Chondrocyte (in vitro differentiated cells): Measurements from ENCODE around the gene PDIA6. TPM values are rescaled to one million over a fixed set of nuclear protein-coding genes. Genes with fewer than 3 reads are reported as not detected.

Source experiments
- DNase-seq: peaks from one replicate; pipeline ENCODE4 v3.0.0; 2021; ENCODE audit warnings: mixed read lengths, low spot score
- H3K27ac Mint-ChIP-seq: one replicate; pipeline ENCODE4 v1.8.0; 2021; ENCODE audit warnings: mild to moderate bottlenecking, moderate library complexity, mixed read lengths; ENCODE audit not compliant: unreplicated experiment
- H3K27me3 Mint-ChIP-seq: 2 replicates; pipeline ENCODE4 v1.8.0; 2021; ENCODE audit warnings: low read depth, mixed read lengths
- H3K36me3 Mint-ChIP-seq: 2 replicates; pipeline ENCODE4 v1.8.0; 2021; ENCODE audit warnings: low read depth, mixed read lengths
- H3K4me1 Mint-ChIP-seq: 2 replicates; pipeline ENCODE4 v1.8.0; 2021; ENCODE audit warnings: low read depth, mild to moderate bottlenecking, mixed read lengths
- H3K4me3 Mint-ChIP-seq: one replicate; pipeline ENCODE4 v1.8.0; 2021; ENCODE audit warnings: mild to moderate bottlenecking, moderate library complexity, mixed read lengths; ENCODE audit not compliant: unreplicated experiment
- H3K9me3 Mint-ChIP-seq: 2 replicates; pipeline ENCODE4 v1.8.0; 2021; ENCODE audit warnings: low read depth, mixed read lengths
- total RNA-seq: library from RNA; stranded (reverse); gene quantifications from 3 replicates; pipeline ENCODE4 v1.2.1, GENCODE V29; 2021
- TF ChIP-seq, protein P1 (sequence below): fragments of 200-600 bp; sonication (generic); IDR thresholded peaks from 2 replicates; pipeline ENCODE4 v1.5.0; 2021; ENCODE audit warnings: antibody characterized with exemption, mild to moderate bottlenecking, moderate library complexity

The PDIA6 gene
- total RNA-seq, 1 donor from 2014 or later, result 198 TPM

- H3K4me3 Mint-ChIP-seq, result no peak overlapping the region
- H3K9me3 Mint-ChIP-seq, result no peaks in the 10 kb centered on the region
- no peak for DNase-seq
- no peaks in the 10 kb centered on the region for H3K27me3 Mint-ChIP-seq
- TF ChIP-seq, protein P1, sequence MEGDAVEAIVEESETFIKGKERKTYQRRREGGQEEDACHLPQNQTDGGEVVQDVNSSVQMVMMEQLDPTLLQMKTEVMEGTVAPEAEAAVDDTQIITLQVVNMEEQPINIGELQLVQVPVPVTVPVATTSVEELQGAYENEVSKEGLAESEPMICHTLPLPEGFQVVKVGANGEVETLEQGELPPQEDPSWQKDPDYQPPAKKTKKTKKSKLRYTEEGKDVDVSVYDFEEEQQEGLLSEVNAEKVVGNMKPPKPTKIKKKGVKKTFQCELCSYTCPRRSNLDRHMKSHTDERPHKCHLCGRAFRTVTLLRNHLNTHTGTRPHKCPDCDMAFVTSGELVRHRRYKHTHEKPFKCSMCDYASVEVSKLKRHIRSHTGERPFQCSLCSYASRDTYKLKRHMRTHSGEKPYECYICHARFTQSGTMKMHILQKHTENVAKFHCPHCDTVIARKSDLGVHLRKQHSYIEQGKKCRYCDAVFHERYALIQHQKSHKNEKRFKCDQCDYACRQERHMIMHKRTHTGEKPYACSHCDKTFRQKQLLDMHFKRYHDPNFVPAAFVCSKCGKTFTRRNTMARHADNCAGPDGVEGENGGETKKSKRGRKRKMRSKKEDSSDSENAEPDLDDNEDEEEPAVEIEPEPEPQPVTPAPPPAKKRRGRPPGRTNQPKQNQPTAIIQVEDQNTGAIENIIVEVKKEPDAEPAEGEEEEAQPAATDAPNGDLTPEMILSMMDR, result no peak
- peaks cover 61% of the 10 kb centered on the region for H3K36me3 Mint-ChIP-seq
- H3K4me1 Mint-ChIP-seq, result peaks cover 13% of the 10 kb centered on the region
- no peak overlapping the region for H3K27ac Mint-ChIP-seq
Observed at GRCh38 chr2:10788855-10789254, 23.7 kb downstream of the PDIA6 start.

GRCh38 chr2:10787176-10787968 lies 25.2 kb downstream of the PDIA6 start:
- peaks cover 22% of the 10 kb centered on the region for H3K4me1 Mint-ChIP-seq
- peaks cover 61% of the 10 kb centered on the region for H3K36me3 Mint-ChIP-seq
- no peak for DNase-seq
- TF ChIP-seq, protein P1, result peak; percentile 56
- no peaks in the 10 kb centered on the region for H3K27me3 Mint-ChIP-seq
- H3K27ac Mint-ChIP-seq, result no peak overlapping the region
- no peaks in the 10 kb centered on the region for H3K9me3 Mint-ChIP-seq
- no peak overlapping the region for H3K4me3 Mint-ChIP-seq

DNA sequence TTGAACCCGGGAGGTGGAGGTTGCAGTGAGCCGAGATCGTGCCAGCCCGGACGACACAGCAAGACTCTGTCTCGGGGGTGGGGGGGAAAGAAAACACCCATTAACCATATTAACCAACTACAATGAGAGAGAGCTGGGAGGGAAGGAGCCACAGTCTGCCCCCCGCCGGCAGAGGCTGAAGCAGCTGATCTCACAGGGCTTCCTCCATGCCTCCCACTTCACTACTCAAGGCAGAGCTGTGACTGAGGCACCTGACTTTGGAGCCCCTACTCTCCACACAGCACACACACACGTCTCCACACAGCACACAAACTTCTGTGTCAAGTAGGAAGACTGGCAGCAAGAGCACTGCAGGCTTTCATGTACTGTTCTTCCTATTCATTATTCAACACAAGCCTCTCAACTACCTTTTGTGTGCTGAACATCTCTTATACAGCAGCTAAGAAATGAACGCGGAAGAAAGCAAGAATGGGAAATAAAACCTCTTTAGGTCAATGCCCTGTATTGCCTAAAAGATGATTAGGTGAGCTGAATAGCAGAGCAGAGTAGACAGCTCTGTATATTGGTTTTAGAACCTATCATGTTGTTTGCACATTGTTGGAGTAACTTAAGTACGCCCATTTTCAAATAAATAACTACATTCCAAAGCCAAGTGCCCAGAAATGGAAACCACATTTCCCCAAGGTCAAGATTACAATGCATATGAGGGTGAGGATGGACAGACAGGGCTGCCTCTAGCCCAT lies 26.2 kb downstream of the PDIA6 start:
- Mint-ChIP-seq H3K4me3 (no peak overlapping the region), H3K27ac (no peak overlapping the region), H3K9me3 (no peaks in the 10 kb centered on the region), H3K36me3 (peaks cover 55% of the 10 kb centered on the region), H3K27me3 (no peaks in the 10 kb centered on the region), H3K4me1 (peaks cover 17% of the 10 kb centered on the region)
- DNase-seq, result no peak
- TF ChIP-seq, protein P1, result no peak

GRCh38 chr2:10785260-10785659 lies 27.3 kb downstream of the PDIA6 start:
- Mint-ChIP-seq H3K36me3 (peaks cover 48% of the 10 kb centered on the region), H3K27ac (no peak overlapping the region), H3K4me3 (no peak overlapping the region), H3K9me3 (no peaks in the 10 kb centered on the region), H3K4me1 (peaks cover 17% of the 10 kb centered on the region), H3K27me3 (no peaks in the 10 kb centered on the region)
- TF ChIP-seq, protein P1, result no peak
- no peak for DNase-seq

GRCh38 chr2:10784719-10785118 lies 27.9 kb downstream of the PDIA6 start:
- TF ChIP-seq, protein P1, result no peak
- H3K27me3 Mint-ChIP-seq, result no peaks in the 10 kb centered on the region
- no peaks in the 10 kb centered on the region for H3K9me3 Mint-ChIP-seq
- peaks cover 17% of the 10 kb centered on the region for H3K4me1 Mint-ChIP-seq
- no peak for DNase-seq
- H3K27ac Mint-ChIP-seq, result no peak overlapping the region
- peaks cover 52% of the 10 kb centered on the region for H3K36me3 Mint-ChIP-seq
- no peak overlapping the region for H3K4me3 Mint-ChIP-seq
